Stimulated activated CD8-positive, alpha-beta memory T cell treated with anti-CD3 and anti-CD28 coated beads, Interleukin-15, amount 100 ng/mL, for 1 hour (primary cell): ENCODE data around the gene PSD2.
"Not testable (repeated sequence)": the region's sequence is repeated elsewhere in the genome, so short reads cannot be mapped to it uniquely, and the experiment has no call there.

Experiments used
- DNase-seq: peaks from one replicate; pipeline ENCODE4 v3.0.0-alpha.2; 2020; ENCODE audit warnings: low read depth

Gene PSD2

GRCh38 chr5:139789116-139789844 lies 6.3 kb upstream of the PSD2 start:
- no peak for DNase-seq

- DNase-seq = no peak
These were observed 5.8 kb upstream of the PSD2 start for GRCh38 chr5:139789845-139790189.

GRCh38 chr5:139792218-139792617 lies 3.4 kb upstream of the PSD2 start:
- DNase-seq = no peak

GRCh38 chr5:139792655-139793054 lies 3.0 kb upstream of the PSD2 start:
- DNase-seq = not testable (repeated sequence)

DNA sequence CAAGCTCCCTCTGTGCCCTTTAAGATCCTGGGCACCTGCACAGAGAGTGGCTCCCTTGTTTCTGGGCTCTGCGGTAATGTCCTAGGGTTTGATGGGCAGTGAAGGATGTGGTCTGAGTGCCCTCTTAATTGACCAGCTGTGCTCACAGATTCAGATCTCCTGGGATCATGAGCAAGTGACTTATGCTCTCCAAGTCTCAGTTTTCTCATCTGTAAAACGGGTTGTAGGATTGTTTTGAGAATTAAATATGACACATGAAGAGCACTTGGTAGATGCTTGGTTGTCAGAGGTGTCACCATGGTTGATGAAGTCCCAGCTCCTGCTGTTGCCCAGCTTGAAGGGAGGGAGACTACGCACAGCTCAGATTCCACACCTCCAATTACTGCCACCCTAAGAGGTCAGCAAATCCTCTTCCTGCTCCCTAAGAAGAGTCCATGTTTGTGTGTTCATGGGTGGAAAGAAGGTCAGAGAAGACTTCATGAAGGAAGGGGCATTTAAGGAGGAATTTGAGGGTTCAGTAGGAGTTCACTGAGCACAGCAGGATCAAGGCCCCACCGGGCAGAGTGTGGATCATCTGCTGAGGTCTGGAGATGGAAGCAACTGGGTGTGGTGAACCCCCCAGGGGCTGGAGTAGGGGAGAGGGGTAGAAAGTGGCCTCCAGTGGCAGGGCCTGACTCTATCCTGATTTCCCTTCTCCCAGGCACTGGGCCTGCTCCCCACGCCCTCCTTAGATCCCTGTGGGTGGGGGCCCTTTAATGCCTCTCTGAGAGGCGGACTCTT lies 1.4 kb upstream of the PSD2 start:
- no peak for DNase-seq

GRCh38 chr5:139796061-139796806 lies 626 bp downstream of the PSD2 start:
- DNase-seq = no peak

DNA sequence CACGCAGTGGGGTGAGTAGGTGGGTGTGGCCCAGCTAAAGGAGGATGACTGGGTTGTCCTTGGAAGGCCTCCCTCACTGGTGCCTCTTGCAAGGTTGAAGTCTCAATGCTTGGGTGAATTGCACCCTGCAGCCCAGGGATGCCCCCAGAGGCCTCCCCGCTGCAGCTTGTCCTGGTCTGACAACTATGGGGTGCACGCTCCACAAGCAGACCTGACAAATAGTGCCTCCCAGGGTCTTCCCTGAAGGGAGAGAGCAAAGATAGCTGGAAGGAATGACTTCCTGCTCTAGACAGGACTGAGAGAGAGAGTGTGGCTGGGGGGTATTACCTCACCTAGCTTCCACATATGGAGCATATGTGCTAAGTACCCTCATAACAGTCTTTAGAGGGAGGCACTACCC lies 1.7 kb downstream of the PSD2 start:
- DNase-seq = no peak

DNA sequence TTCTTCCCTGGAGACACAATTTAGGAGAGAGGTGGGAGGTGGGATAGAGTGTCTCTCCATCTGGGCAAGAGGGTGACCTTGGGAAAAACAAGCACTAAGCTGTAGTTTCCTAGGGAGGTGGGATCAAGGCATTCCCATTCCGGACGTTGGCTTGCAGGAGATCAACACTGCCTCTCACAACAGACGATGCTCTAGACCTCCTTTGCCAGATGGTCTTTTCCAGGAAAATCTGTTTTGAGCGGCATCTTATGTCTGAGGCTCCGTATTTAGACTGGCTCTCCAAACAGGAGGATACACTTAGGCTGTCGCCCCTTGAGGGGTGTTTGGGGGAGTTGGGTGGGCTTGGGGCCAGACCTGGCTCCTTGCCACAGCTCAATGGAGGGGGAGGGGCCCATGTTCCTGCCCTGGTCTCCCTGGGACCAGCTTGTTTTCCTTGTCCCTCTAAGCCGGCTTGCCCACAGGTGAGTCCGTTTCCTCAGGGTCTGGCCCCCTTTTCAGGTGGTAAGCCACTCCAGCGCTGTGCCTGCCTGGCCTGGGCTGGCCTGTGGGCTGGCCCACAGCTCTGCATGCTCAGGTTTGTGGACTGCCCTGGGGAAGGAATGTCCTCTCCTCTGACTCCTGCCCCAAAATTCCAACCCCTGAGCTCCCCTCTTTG lies 2.4 kb downstream of the PSD2 start:
- DNase-seq = no peak

- DNase-seq = no peak
These were observed 3.3 kb downstream of the PSD2 start for GRCh38 chr5:139798883-139799282.

DNA sequence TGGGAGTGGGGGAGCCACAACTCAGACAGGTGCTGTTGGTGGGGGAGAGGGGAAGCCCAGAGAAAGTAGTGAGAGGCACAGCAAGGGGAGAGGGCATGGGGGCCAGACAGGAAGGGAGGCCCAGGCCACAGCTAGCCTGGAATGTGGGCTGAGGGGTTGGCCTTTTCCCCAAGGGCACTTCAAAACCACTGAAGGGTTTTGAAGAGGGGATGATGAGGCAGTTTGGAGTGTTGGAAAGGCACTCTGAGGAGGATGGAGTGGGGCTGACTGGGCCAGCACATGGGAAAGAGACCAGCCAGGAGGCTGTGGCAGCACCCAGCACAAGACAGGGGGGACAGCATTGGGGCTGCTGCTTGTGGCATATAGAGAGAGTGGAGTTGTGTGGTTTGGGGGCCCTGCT lies 3.8 kb downstream of the PSD2 start:
- DNase-seq = no peak

GRCh38 chr5:139803978-139804377 lies 8.4 kb downstream of the PSD2 start:
- DNase-seq = no peak

DNA sequence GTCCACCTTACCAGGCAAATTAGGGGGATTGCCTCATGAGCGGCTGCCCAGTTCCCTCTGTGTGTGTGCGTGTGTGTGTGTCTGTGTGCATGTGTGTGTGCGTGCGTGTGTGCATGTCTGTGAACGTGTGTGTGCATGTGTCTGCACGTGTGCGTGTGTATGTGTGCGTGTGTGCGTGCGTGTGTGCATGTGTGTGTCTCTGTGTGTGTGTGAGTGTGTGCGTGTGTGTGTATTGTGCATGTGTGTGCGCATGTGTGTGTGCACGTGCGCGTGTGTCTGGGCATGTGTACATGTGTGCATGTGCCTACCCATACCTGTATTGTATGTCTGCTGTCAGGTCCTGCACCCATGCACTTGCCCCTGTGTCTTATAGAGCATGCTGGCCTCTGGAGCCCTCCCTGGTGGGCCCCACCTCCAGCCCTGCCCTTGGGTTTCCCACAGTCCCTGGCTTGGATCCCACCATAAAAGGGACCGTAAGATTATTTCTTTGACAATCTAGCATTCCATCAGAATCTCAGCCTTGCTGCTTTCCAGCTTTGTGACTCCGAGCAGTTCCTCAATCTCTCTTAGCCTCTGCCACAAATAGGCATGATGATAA lies 9.3 kb downstream of the PSD2 start:
- no peak for DNase-seq

GRCh38 chr5:139805545-139805944 lies 9.9 kb downstream of the PSD2 start:
- no peak for DNase-seq

GRCh38 chr5:139806111-139806510 lies 10.5 kb downstream of the PSD2 start:
- DNase-seq = no peak

GRCh38 chr5:139806726-139807646 lies 11.4 kb downstream of the PSD2 start:
- DNase-seq = no peak

GRCh38 chr5:139807647-139808030 lies 12.0 kb downstream of the PSD2 start:
- no peak for DNase-seq

- DNase-seq = no peak
These were observed 13.1 kb downstream of the PSD2 start for GRCh38 chr5:139808481-139809330.

DNA sequence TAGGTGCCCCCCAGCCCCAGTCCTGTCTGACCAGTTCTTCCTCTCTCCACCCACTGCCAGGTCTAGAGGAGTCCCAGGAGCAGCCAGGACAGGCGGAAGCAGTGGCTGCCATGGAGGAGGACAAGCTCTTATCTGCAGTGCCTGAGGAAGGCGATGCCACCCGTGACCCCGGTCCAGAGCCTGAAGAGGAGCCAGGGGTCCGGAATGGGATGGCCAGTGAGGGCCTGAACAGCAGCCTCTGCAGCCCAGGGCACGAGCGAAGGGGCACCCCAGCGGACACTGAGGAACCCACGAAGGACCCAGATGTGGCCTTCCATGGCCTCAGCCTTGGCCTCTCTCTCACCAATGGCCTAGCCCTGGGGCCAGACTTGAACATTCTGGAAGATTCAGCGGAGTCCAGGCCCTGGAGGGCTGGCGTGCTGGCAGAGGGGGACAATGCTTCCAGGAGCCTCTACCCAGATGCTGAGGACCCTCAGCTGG lies 13.8 kb downstream of the PSD2 start:
- no peak for DNase-seq

GRCh38 chr5:139810341-139811273 lies 15.0 kb downstream of the PSD2 start:
- no peak for DNase-seq
